WTC11 (cell line): ENCODE data around the gene INS. TPM values are rescaled to one million over a fixed set of nuclear protein-coding genes. Genes with fewer than 3 reads are reported as not detected.

Source experiments
- ATAC-seq: fragments of 200-7000 bp; cut with Tn5 transposase; 2 replicates; pipeline ENCODE4 v1.10.0; 2021; ENCODE audit warnings: mild to moderate bottlenecking, moderate library complexity
- CTCF ChIA-PET: fragments of 300-600 bp; sonication (Branson Sonifier 250); formaldehyde crosslinking; loops from one replicate; lab custom pipeline; 2021; ENCODE audit warnings: antibody characterized with exemption; lab: Charles Lee
- POLR2A ChIA-PET: fragments of 350-600 bp; sonication (Branson Sonifier 250); formaldehyde crosslinking; loops from one replicate; lab custom pipeline; 2021; ENCODE audit warnings: antibody characterized with exemption; lab: Charles Lee
- DNase-seq: peaks from one replicate; pipeline ENCODE4 v3.0.0; 2021; ENCODE audit warnings: low spot score
- H3K27ac Mint-ChIP-seq: 2 replicates; pipeline ENCODE4 v1.8.0; 2021; ENCODE audit warnings: mixed read lengths
- H3K27me3 Mint-ChIP-seq: 2 replicates; pipeline ENCODE4 v1.8.0; 2021; ENCODE audit warnings: low read depth, mild to moderate bottlenecking, moderate library complexity, mixed read lengths
- H3K36me3 Mint-ChIP-seq: 2 replicates; pipeline ENCODE4 v1.8.0; 2021; ENCODE audit warnings: mixed read lengths
- H3K4me1 Mint-ChIP-seq: 2 replicates; pipeline ENCODE4 v1.8.0; 2022; ENCODE audit warnings: mixed read lengths
- H3K4me3 Mint-ChIP-seq: 2 replicates; pipeline ENCODE4 v1.8.0; 2021; ENCODE audit warnings: mild to moderate bottlenecking, moderate library complexity, mixed read lengths
- H3K9me3 Mint-ChIP-seq: 2 replicates; pipeline ENCODE4 v1.8.0; 2021; ENCODE audit warnings: mixed read lengths
- ELF4 ChIP-seq: sonication (generic); formaldehyde crosslinking; IDR thresholded peaks from 2 replicates; pipeline ENCODE4 v1.8.1; 2022; ENCODE audit warnings: low read depth, mild to moderate bottlenecking, moderate library complexity, missing genetic modification reagents
- FOXJ3 ChIP-seq: sonication (generic); formaldehyde crosslinking; IDR thresholded peaks from 2 replicates; pipeline ENCODE4 v1.9.0; 2021; ENCODE audit warnings: missing genetic modification reagents, mild to moderate bottlenecking, borderline replicate concordance
- FOXP1 ChIP-seq: sonication (generic); formaldehyde crosslinking; IDR thresholded peaks from 2 replicates; pipeline ENCODE4 v1.8.0; 2022; ENCODE audit warnings: missing genetic modification reagents, mild to moderate bottlenecking, moderate library complexity, borderline replicate concordance
- GRHL2 ChIP-seq: fragments of 250-450 bp; sonication (Bioruptor Pico); IDR thresholded peaks from 2 replicates; pipeline ENCODE4 v1.8.0; 2022; ENCODE audit warnings: mild to moderate bottlenecking, moderate library complexity; ENCODE audit not compliant: insufficient replicate concordance, severe bottlenecking
- MYBL2 ChIP-seq: sonication (generic); formaldehyde crosslinking; IDR thresholded peaks from 2 replicates; pipeline ENCODE4 v1.8.1; 2023; ENCODE audit warnings: mild to moderate bottlenecking, moderate library complexity, missing genetic modification reagents
- NFE2L1 ChIP-seq: sonication (generic); formaldehyde crosslinking; IDR thresholded peaks from 2 replicates; pipeline ENCODE4 v1.8.1; 2023; ENCODE audit warnings: missing genetic modification reagents
- TEAD4 ChIP-seq: sonication (generic); formaldehyde crosslinking; IDR thresholded peaks from 2 replicates; pipeline ENCODE4 v1.8.0; 2022; ENCODE audit warnings: mild to moderate bottlenecking, missing genetic modification reagents
- ZNF671 ChIP-seq: fragments of 250-450 bp; sonication (Bioruptor Pico); IDR thresholded peaks from 2 replicates; pipeline ENCODE4 v1.8.0; 2021; ENCODE audit warnings: mild to moderate bottlenecking
- total RNA-seq: library from RNA; stranded (reverse); gene quantifications from 3 replicates; pipeline ENCODE4 v1.2.3, GENCODE V29; 2021
- TF ChIP-seq, protein P1 (sequence below): sonication (generic); formaldehyde crosslinking; IDR thresholded peaks from 2 replicates; pipeline ENCODE4 v1.8.1; 2023; ENCODE audit warnings: mild to moderate bottlenecking, missing genetic modification reagents
- TF ChIP-seq, protein P2 (sequence below): fragments of 250-450 bp; sonication (Bioruptor Pico); IDR thresholded peaks from 2 replicates; pipeline ENCODE4 v1.8.0; 2021; ENCODE audit warnings: mild to moderate bottlenecking
- TF ChIP-seq, protein P3 (sequence below): sonication (generic); formaldehyde crosslinking; IDR thresholded peaks from 2 replicates; pipeline ENCODE4 v1.8.1; 2022; ENCODE audit warnings: low read depth, mild to moderate bottlenecking, moderate library complexity, missing genetic modification reagents, borderline replicate concordance
- TF ChIP-seq, protein P4 (sequence below): fragments of 250-450 bp; sonication (Bioruptor Pico); IDR thresholded peaks from 2 replicates; pipeline ENCODE4 v1.9.0; 2021; ENCODE audit warnings: mild to moderate bottlenecking
- TF ChIP-seq, protein P5 (sequence below): sonication (generic); formaldehyde crosslinking; IDR thresholded peaks from 2 replicates; pipeline ENCODE4 v1.8.0; 2023; ENCODE audit warnings: missing genetic modification reagents, mild to moderate bottlenecking, borderline replicate concordance
- TF ChIP-seq, protein P6 (sequence below): sonication (generic); formaldehyde crosslinking; IDR thresholded peaks from 2 replicates; pipeline ENCODE4 v1.8.0; 2022; ENCODE audit warnings: missing genetic modification reagents
- TF ChIP-seq, protein P7 (sequence below): sonication (generic); formaldehyde crosslinking; IDR thresholded peaks from 2 replicates; pipeline ENCODE4 v1.8.1; 2023; ENCODE audit warnings: mild to moderate bottlenecking, missing genetic modification reagents

Gene INS
- total RNA-seq, 1 experiment from 2014 or later: not detected

DNA sequence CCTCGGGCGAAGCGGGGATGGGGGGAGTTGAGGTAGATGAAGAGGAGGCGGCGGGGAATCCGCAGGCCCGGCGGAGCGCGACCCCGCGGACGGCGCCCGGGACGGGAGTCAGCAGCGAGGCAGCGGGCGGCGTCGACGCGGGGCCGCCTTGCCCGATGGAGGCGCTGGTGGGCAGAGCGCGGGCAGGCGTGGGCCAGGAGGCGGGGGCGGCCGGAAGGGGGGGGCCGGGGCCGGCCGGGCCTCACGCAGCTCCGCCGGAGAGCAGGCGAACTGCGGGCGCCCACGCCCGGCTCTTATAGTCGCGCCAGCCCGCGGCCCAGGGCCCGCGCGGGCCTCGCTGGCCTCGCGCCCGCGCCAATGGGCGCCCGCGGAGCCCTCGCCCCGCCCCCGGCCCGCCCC is 21.9 kb downstream of the INS start, which contains the start of gene IGF2:
TSS of gene IGF2 (minus strand) at position 267 of the 399 bp plus-strand sequence. CDS start 3,866 bp downstream, outside the sequence.
- Mint-ChIP-seq H3K9me3 (no peaks in the 10 kb centered on the region), H3K36me3 (peaks cover 5% of the 10 kb centered on the region), H3K4me1 (peaks cover 15% of the 10 kb centered on the region), H3K27ac (no peak within 1 kb of the TSS), H3K4me3 (peak within 1 kb of the TSS; percentile 59), H3K27me3 (peaks cover 87% of the 10 kb centered on the region)
- ATAC-seq (peak; percentile 9; the same call in 1 of the 2 replicates), DNase-seq (peak; percentile 50)
- ChIA-PET POLR2A (no interaction called here), CTCF (interaction anchor here (1.4 to 9.5 kb wide), 5 partner anchors 12 to 257 kb away, joined by 4 to 101 read pairs (median 8); no protein-coding TSS in a partner anchor)
- TF ChIP-seq, protein P1, sequence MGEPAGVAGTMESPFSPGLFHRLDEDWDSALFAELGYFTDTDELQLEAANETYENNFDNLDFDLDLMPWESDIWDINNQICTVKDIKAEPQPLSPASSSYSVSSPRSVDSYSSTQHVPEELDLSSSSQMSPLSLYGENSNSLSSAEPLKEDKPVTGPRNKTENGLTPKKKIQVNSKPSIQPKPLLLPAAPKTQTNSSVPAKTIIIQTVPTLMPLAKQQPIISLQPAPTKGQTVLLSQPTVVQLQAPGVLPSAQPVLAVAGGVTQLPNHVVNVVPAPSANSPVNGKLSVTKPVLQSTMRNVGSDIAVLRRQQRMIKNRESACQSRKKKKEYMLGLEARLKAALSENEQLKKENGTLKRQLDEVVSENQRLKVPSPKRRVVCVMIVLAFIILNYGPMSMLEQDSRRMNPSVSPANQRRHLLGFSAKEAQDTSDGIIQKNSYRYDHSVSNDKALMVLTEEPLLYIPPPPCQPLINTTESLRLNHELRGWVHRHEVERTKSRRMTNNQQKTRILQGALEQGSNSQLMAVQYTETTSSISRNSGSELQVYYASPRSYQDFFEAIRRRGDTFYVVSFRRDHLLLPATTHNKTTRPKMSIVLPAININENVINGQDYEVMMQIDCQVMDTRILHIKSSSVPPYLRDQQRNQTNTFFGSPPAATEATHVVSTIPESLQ (CRISPR knock-in tag): no peak
- TF ChIP-seq, protein P2, sequence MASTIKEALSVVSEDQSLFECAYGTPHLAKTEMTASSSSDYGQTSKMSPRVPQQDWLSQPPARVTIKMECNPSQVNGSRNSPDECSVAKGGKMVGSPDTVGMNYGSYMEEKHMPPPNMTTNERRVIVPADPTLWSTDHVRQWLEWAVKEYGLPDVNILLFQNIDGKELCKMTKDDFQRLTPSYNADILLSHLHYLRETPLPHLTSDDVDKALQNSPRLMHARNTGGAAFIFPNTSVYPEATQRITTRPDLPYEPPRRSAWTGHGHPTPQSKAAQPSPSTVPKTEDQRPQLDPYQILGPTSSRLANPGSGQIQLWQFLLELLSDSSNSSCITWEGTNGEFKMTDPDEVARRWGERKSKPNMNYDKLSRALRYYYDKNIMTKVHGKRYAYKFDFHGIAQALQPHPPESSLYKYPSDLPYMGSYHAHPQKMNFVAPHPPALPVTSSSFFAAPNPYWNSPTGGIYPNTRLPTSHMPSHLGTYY (CRISPR knock-in tag): no peak
- TF ChIP-seq, protein P3, sequence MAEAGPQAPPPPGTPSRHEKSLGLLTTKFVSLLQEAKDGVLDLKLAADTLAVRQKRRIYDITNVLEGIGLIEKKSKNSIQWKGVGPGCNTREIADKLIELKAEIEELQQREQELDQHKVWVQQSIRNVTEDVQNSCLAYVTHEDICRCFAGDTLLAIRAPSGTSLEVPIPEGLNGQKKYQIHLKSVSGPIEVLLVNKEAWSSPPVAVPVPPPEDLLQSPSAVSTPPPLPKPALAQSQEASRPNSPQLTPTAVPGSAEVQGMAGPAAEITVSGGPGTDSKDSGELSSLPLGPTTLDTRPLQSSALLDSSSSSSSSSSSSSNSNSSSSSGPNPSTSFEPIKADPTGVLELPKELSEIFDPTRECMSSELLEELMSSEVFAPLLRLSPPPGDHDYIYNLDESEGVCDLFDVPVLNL (CRISPR knock-in tag): no peak
- no peak for TF ChIP-seq MYBL2 (CRISPR knock-in tag)
- no peak for TF ChIP-seq NFE2L1 (CRISPR knock-in tag)
- TF ChIP-seq, protein P4, sequence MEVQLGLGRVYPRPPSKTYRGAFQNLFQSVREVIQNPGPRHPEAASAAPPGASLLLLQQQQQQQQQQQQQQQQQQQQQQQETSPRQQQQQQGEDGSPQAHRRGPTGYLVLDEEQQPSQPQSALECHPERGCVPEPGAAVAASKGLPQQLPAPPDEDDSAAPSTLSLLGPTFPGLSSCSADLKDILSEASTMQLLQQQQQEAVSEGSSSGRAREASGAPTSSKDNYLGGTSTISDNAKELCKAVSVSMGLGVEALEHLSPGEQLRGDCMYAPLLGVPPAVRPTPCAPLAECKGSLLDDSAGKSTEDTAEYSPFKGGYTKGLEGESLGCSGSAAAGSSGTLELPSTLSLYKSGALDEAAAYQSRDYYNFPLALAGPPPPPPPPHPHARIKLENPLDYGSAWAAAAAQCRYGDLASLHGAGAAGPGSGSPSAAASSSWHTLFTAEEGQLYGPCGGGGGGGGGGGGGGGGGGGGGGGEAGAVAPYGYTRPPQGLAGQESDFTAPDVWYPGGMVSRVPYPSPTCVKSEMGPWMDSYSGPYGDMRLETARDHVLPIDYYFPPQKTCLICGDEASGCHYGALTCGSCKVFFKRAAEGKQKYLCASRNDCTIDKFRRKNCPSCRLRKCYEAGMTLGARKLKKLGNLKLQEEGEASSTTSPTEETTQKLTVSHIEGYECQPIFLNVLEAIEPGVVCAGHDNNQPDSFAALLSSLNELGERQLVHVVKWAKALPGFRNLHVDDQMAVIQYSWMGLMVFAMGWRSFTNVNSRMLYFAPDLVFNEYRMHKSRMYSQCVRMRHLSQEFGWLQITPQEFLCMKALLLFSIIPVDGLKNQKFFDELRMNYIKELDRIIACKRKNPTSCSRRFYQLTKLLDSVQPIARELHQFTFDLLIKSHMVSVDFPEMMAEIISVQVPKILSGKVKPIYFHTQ (CRISPR knock-in tag): no peak
- no peak for TF ChIP-seq ELF4 (CRISPR knock-in tag)
- TF ChIP-seq ZNF671 (CRISPR knock-in tag): no peak
- no peak for TF ChIP-seq FOXP1
- no peak for TF ChIP-seq GRHL2 (CRISPR knock-in tag)
- no peak for TF ChIP-seq FOXJ3 (CRISPR knock-in tag)
- no peak for TF ChIP-seq TEAD4 (CRISPR knock-in tag)

DNA sequence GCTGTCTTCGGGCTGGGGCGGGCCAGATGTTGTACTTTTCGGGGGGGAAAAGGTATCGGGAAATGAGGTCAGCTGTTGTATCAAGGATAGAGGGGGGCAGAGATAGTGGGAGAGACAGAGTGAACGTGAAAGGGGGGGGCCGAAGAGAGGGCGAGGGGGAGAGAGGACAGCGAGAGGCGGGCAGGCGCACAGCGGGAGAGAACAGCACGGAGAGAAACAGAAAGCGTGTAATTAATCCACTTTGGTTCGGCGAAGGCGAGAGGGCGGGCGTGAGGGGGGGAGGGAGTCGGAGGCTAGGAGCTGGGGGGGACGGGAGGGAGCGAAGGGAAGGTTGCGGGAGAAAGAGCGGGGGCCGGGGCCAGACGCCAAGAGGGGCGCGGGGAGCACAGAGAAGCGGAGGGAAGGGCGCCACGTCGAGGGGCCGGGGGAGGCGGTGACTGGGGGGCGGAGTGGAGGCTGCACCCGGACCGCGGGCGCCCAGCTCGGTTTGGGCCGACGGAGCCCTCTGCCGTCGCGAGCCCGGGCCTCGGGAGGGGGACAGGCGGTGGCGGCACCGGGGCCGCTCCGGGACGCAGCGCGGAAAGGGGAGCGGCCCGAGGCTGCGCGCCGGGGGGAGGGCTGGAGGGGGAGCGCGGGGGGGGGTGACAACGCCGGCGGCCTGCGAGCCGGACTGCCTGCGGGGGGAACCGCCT is 22.4 kb downstream of the INS start:
- Mint-ChIP-seq H3K27me3 (peaks cover 85% of the 10 kb centered on the region), H3K27ac (no peak overlapping the region), H3K36me3 (peaks cover 5% of the 10 kb centered on the region), H3K9me3 (no peaks in the 10 kb centered on the region), H3K4me3 (peak overlapping the region; percentile 59), H3K4me1 (peaks cover 13% of the 10 kb centered on the region)
- CTCF ChIA-PET: interaction anchor here (0.6 to 9.5 kb wide), 5 partner anchors 13 to 191 kb away, joined by 3 to 101 read pairs (median 4); no protein-coding TSS in a partner anchor
- POLR2A ChIA-PET: no interaction called here
- ATAC-seq: no peak
- peak; percentile 42 for DNase-seq
- TF ChIP-seq, protein P5, sequence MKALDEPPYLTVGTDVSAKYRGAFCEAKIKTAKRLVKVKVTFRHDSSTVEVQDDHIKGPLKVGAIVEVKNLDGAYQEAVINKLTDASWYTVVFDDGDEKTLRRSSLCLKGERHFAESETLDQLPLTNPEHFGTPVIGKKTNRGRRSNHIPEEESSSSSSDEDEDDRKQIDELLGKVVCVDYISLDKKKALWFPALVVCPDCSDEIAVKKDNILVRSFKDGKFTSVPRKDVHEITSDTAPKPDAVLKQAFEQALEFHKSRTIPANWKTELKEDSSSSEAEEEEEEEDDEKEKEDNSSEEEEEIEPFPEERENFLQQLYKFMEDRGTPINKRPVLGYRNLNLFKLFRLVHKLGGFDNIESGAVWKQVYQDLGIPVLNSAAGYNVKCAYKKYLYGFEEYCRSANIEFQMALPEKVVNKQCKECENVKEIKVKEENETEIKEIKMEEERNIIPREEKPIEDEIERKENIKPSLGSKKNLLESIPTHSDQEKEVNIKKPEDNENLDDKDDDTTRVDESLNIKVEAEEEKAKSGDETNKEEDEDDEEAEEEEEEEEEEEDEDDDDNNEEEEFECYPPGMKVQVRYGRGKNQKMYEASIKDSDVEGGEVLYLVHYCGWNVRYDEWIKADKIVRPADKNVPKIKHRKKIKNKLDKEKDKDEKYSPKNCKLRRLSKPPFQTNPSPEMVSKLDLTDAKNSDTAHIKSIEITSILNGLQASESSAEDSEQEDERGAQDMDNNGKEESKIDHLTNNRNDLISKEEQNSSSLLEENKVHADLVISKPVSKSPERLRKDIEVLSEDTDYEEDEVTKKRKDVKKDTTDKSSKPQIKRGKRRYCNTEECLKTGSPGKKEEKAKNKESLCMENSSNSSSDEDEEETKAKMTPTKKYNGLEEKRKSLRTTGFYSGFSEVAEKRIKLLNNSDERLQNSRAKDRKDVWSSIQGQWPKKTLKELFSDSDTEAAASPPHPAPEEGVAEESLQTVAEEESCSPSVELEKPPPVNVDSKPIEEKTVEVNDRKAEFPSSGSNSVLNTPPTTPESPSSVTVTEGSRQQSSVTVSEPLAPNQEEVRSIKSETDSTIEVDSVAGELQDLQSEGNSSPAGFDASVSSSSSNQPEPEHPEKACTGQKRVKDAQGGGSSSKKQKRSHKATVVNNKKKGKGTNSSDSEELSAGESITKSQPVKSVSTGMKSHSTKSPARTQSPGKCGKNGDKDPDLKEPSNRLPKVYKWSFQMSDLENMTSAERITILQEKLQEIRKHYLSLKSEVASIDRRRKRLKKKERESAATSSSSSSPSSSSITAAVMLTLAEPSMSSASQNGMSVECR (CRISPR knock-in tag): no peak
- TF ChIP-seq, protein P6, sequence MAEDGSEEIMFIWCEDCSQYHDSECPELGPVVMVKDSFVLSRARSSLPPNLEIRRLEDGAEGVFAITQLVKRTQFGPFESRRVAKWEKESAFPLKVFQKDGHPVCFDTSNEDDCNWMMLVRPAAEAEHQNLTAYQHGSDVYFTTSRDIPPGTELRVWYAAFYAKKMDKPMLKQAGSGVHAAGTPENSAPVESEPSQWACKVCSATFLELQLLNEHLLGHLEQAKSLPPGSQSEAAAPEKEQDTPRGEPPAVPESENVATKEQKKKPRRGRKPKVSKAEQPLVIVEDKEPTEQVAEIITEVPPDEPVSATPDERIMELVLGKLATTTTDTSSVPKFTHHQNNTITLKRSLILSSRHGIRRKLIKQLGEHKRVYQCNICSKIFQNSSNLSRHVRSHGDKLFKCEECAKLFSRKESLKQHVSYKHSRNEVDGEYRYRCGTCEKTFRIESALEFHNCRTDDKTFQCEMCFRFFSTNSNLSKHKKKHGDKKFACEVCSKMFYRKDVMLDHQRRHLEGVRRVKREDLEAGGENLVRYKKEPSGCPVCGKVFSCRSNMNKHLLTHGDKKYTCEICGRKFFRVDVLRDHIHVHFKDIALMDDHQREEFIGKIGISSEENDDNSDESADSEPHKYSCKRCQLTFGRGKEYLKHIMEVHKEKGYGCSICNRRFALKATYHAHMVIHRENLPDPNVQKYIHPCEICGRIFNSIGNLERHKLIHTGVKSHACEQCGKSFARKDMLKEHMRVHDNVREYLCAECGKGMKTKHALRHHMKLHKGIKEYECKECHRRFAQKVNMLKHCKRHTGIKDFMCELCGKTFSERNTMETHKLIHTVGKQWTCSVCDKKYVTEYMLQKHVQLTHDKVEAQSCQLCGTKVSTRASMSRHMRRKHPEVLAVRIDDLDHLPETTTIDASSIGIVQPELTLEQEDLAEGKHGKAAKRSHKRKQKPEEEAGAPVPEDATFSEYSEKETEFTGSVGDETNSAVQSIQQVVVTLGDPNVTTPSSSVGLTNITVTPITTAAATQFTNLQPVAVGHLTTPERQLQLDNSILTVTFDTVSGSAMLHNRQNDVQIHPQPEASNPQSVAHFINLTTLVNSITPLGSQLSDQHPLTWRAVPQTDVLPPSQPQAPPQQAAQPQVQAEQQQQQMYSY (CRISPR knock-in tag): no peak
- TF ChIP-seq, protein P7, sequence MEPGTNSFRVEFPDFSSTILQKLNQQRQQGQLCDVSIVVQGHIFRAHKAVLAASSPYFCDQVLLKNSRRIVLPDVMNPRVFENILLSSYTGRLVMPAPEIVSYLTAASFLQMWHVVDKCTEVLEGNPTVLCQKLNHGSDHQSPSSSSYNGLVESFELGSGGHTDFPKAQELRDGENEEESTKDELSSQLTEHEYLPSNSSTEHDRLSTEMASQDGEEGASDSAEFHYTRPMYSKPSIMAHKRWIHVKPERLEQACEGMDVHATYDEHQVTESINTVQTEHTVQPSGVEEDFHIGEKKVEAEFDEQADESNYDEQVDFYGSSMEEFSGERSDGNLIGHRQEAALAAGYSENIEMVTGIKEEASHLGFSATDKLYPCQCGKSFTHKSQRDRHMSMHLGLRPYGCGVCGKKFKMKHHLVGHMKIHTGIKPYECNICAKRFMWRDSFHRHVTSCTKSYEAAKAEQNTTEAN (CRISPR knock-in tag): no peak
